Measurements from ENCODE around the gene PRCC.

Gene PRCC

DNA sequence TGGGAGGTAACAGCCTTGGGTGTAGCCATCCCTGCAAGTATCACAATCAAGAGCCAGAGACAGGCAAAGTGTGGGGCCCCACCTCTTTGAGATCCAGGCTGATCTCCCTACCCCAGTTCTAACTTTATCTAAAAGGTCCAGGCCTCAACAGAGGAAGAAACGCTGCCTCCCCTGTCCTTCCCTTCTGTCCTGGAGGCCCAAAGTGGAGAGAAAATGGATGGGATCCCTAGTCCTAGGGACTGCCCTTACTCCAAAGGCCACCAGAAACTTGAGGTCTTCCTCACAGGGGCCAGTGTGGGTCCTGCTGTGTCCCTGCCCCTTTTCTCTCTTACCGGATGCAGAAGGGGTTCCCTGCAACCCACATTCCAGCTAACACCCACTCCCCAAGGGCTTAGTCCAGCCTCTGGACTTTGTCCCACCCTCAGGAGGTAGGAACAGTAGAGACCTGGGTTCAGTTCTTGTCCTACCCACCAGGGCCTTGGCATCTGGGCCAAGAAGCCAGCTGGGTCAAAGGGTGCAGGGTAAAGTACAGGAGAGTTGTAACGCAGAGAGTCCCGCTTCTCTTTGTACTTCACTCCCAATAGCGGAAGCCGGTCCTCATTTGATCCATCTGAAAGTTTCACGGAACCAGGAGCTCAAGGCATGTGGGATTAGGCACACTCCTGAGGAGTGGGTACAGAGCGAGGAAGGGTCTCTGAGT lies 17.8 kb upstream of the PRCC start:
- TF ChIP-seq ZFX (IDR thresholded peaks at IDR 0.05) = no peak
- TF ChIP-seq, protein P1, sequence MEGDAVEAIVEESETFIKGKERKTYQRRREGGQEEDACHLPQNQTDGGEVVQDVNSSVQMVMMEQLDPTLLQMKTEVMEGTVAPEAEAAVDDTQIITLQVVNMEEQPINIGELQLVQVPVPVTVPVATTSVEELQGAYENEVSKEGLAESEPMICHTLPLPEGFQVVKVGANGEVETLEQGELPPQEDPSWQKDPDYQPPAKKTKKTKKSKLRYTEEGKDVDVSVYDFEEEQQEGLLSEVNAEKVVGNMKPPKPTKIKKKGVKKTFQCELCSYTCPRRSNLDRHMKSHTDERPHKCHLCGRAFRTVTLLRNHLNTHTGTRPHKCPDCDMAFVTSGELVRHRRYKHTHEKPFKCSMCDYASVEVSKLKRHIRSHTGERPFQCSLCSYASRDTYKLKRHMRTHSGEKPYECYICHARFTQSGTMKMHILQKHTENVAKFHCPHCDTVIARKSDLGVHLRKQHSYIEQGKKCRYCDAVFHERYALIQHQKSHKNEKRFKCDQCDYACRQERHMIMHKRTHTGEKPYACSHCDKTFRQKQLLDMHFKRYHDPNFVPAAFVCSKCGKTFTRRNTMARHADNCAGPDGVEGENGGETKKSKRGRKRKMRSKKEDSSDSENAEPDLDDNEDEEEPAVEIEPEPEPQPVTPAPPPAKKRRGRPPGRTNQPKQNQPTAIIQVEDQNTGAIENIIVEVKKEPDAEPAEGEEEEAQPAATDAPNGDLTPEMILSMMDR (conservative IDR thresholded peaks at IDR 0.05) = no peak

DNA sequence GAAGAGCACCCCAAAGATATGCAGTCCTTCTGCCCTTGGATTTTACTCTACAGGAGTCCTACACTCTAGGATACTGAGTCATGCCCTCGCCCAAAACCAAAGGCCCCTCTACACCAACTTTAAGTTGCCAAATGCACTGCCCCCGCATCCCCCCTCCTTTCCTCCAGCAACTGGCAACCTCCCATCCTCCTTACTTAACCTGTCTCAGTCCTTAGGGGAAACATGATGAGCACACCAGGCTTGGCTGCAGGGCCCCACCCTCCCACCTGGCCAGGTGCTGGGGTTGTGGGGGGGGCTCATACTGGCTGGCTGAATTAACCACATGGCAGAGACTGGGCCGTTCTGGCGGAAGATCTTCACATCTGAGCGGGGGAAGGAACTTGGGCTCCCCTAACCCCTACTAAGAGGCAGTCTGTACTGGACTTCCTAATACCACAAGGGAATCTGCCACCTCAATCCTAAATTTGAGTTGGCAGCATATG lies 17.1 kb upstream of the PRCC start:
- H3K27ac ChIP-seq = peak overlapping the region; percentile 100
- TF ChIP-seq, protein P1 (conservative IDR thresholded peaks at IDR 0.05) = no peak
- no peak for TF ChIP-seq ZFX (IDR thresholded peaks at IDR 0.05)

More for the DNA sequence above, 17.8 kb upstream of the PRCC start:
- peak overlapping the region; percentile 100 for H3K27ac ChIP-seq

DNA sequence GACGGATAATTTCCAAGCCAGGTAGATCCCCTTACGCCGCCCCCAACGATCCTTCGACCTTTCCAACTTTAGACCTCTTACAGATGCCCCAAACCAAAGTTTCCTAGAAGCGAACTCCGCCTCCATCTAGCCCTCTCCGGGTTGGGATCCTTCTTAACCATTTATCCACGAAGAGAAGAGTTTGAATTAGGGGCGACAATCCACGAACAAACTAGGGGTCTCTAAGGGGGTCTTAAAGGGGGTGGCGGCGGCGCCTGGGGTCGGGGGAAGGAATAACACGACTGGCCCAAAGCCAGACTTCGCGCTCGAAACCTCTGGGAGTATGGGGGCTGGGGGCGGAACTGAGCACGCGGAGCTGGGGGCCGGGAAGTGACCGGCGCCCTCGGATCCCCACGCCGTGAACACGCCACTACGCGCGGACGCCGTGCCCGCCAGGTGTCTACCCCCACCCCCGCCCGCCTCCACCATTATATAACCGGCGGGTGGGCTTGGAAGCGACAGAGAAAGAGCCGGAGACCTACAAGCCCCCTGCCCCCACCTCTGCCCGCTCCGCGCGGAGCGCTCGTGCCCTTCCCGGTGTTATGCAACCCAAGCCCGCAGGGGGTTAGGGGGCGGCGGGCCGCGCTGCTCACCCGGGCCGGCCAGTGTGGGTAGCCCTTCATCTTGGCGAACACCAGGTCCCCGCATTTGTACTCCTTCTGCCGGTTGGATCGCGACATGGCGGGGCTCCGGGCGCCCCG lies 16.5 kb upstream of the PRCC start:
- peak overlapping the region; percentile 100 for H3K27ac ChIP-seq
- TF ChIP-seq, protein P1 (conservative IDR thresholded peaks at IDR 0.05) = no peak
- TF ChIP-seq ZFX (IDR thresholded peaks at IDR 0.05) = no peak

- peak; percentile 76 for TF ChIP-seq ZFX (IDR thresholded peaks at IDR 0.05)
- TF ChIP-seq, protein P1 (conservative IDR thresholded peaks at IDR 0.05) = no peak
- H3K27ac ChIP-seq = peak within 1 kb of the TSS; percentile 100
These were observed 15.9 kb upstream of the PRCC start, which contains the start of gene HDGF for GRCh38 chr1:156751451-156751756. HDGF (minus strand) TSS chr1:156751675; CDS start chr1:156751429, 246 bp downstream.

DNA sequence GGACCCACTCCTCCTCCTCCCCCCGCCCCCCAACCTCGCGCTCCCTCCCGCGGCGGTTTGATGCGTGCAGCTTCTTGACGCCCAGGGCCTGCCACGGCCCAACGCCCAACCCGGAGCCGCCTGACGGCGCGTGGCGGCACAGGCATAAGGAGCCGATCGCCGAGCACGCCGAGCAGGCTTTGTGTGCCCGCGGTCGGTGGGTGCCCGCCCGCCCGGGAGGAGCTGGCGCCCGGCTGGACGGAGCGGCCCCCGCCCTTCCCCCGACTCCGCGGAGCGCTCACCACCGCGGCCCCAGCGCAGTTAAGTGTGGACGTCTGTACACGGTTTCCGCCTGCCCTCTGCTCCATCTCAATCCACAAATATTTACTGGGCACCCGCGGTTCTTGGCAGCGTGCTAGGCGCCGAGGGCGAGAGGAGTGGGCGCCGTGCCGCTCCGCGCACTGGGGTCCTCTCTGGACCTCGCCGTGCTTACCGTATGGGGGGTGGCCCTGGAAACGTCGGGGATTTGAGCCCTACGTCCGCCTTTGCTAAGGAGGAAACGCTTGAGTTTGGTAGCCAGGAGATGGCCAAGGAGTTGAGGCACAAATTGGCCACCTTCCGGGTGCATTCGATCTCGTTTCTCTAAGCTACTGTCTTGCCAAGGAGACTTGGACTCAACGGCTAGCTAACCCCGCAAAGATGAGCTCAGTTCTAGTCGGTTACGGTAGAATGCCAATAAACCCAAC lies 15.4 kb upstream of the PRCC start:
- TF ChIP-seq, protein P1 (conservative IDR thresholded peaks at IDR 0.05) = no peak
- no peak for TF ChIP-seq ZFX (IDR thresholded peaks at IDR 0.05)
- peak overlapping the region; percentile 100 for H3K27ac ChIP-seq

DNA sequence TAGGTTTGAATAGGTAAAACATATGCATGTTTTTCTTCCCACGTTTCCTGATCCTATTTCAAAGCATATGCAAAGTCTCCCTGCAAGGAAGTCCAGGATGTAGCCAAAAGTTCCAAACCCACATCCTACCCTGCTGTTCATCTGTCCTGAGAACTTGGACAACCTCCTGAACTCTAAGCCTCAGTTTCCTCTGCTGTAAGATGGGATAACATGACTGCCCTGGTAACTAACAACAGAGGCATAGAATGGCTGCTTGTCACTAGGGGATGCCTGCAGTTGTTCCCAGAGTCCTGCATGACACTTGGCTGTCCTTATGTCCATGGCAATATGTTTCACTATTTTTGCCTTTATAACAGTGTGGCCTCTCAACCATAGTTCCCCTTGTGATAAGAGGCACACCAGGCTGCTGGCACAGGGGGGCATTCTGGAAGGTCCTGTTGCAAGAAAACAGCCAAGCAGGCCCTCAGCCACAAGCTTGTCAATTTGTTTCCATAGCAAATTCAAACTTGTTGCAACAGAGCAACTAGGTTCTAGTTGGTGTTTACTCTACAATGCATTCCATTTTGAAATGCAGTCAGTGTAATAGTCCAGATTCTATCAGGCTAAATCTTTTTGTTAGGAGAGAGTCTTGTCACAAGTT lies 14.4 kb upstream of the PRCC start:
- H3K27ac ChIP-seq = no peak overlapping the region
- no peak for TF ChIP-seq ZFX (IDR thresholded peaks at IDR 0.05)
- TF ChIP-seq, protein P1 (conservative IDR thresholded peaks at IDR 0.05) = no peak
